HG02759 (cell line): ENCODE results near the gene GCH1.
"Not testable (repeated sequence)": the region's sequence is repeated elsewhere in the genome, so short reads cannot be mapped to it uniquely, and the experiment has no call there.

Source experiments
- ATAC-seq: cut with Tn5 transposase; IDR thresholded peaks from one replicate; pipeline ENCODE4 v1.9.1; 2021; ENCODE audit warnings: mild to moderate bottlenecking, moderate library complexity; ENCODE audit not compliant: unreplicated experiment

Gene GCH1

GRCh38 chr14:54870154-54871090 is 32.2 kb downstream of the GCH1 start:
- not testable (repeated sequence) for ATAC-seq

GRCh38 chr14:54867011-54867410 is 35.6 kb downstream of the GCH1 start:
- ATAC-seq = no peak

- ATAC-seq = no peak
These were observed 36.0 kb downstream of the GCH1 start for GRCh38 chr14:54866588-54866987.

- no peak for ATAC-seq
These were observed 38.1 kb downstream of the GCH1 start for GRCh38 chr14:54864526-54864925.

- ATAC-seq = peak; percentile 78
These were observed 44.8 kb downstream of the GCH1 start for GRCh38 chr14:54857830-54858269.

GRCh38 chr14:54856152-54856551 is 46.5 kb downstream of the GCH1 start:
- no peak for ATAC-seq

- no peak for ATAC-seq
These were observed 48.4 kb downstream of the GCH1 start for GRCh38 chr14:54854181-54854580.

GRCh38 chr14:54853339-54853738 is 49.3 kb downstream of the GCH1 start:
- no peak for ATAC-seq

- no peak for ATAC-seq
These were observed 50.4 kb downstream of the GCH1 start for GRCh38 chr14:54852215-54852614.

- ATAC-seq = no peak
These were observed 53.7 kb downstream of the GCH1 start for GRCh38 chr14:54848910-54849309.

GRCh38 chr14:54845641-54846040 is 57.0 kb downstream of the GCH1 start:
- ATAC-seq = no peak

GRCh38 chr14:54844479-54844878 is 58.1 kb downstream of the GCH1 start:
- no peak for ATAC-seq

- ATAC-seq = no peak
These were observed 61.8 kb downstream of the GCH1 start for GRCh38 chr14:54840798-54841197.

- ATAC-seq = no peak
These were observed 62.3 kb downstream of the GCH1 start for GRCh38 chr14:54840336-54840735.

GRCh38 chr14:54839701-54840119 is 62.9 kb downstream of the GCH1 start:
- no peak for ATAC-seq

- no peak for ATAC-seq
These were observed 63.6 kb downstream of the GCH1 start for GRCh38 chr14:54838931-54839512.

GRCh38 chr14:54837508-54838149 is 65.0 kb downstream of the GCH1 start:
- no peak for ATAC-seq

- ATAC-seq = no peak
These were observed 66.4 kb downstream of the GCH1 start for GRCh38 chr14:54836231-54836630.

- no peak for ATAC-seq
These were observed 67.9 kb downstream of the GCH1 start for GRCh38 chr14:54834727-54835126.

GRCh38 chr14:54834081-54834480 is 68.5 kb downstream of the GCH1 start:
- no peak for ATAC-seq

- no peak for ATAC-seq
These were observed 72.0 kb downstream of the GCH1 start for GRCh38 chr14:54830650-54831049.
